HepG2 (cell line): ENCODE data around the gene KIAA1755. TPM values are rescaled to one million over a fixed set of nuclear protein-coding genes. Genes with fewer than 3 reads are reported as not detected.

ENCODE experiments used
- ATAC-seq: fragments of 200-7000 bp; cut with Tn5 transposase; 3 replicates; pipeline ENCODE4 v1.9.1; 2020; ENCODE audit warnings: mild to moderate bottlenecking, moderate library complexity
- BruUV-seq: library from RNA; stranded (reverse); fragments of 400-500 nt; replicated peaks from 2 replicates; lab custom pipeline; 2021; lab: Mats Ljungman, UMichigan
- CTCF ChIA-PET: fragments of 300-600 bp; formaldehyde crosslinking; extraction: SDS; loops from one replicate; lab custom pipeline; 2021; ENCODE audit warnings: low total read pairs, inconsistent platforms, low intra/inter-chr PET ratio; lab: Yijun Ruan, JAX
- POLR2A ChIA-PET: fragments of 350-600 bp; sonication (Branson Sonifier 250); formaldehyde crosslinking; loops from one replicate; lab custom pipeline; 2020; ENCODE audit warnings: antibody characterized with exemption, inconsistent platforms; lab: Yijun Ruan, JAX
- DNase-seq: peaks from one replicate; pipeline ENCODE4 v3.0.0-alpha.2; 2015; ENCODE audit warnings: low spot score
- FAIRE-seq: peaks from 3 replicates; lab custom pipeline; 2011; peaks lifted over from hg19 to GRCh38; lab: Jason Lieb, UNC
- H2AFZ ChIP-seq: one replicate; pipeline ENCODE4 v1.6.1; 2011; ENCODE audit warnings: low read length, inconsistent platforms
- H3K27ac ChIP-seq: fragments of 300-600 bp; 3 replicates; pipeline ENCODE4 v1.8.0; 2011; ENCODE audit warnings: mixed run types, mild to moderate bottlenecking, mixed read lengths, low read length, inconsistent platforms; ENCODE audit not compliant: insufficient read depth; ENCODE audit errors: extremely low read length
- H3K27me3 ChIP-seq, 2 experiments: fragments of 200-600 bp in 1 of 2; 2 replicates in 1 of 2; 3 replicates in 1 of 2; pipeline versions ENCODE4 v1.6.0 to v1.8.0; 2011; ENCODE audit warnings: low read length in 2 of 2, mild to moderate bottlenecking in 2 of 2, moderate library complexity in 2 of 2, inconsistent platforms in 1 of 2; ENCODE audit not compliant: insufficient read depth in 2 of 2, control insufficient read depth in 1 of 2
- H3K36me3 ChIP-seq, 2 experiments: fragments of 200-600 bp in 1 of 2; replicated peaks in 1 of 2; 2 replicates in 1 of 2; 3 replicates in 1 of 2; pipeline versions ENCODE4 v1.5.1 to v1.8.0; 2011; ENCODE audit warnings: low read length in 2 of 2, inconsistent platforms in 1 of 2; ENCODE audit not compliant: insufficient read depth in 2 of 2, control insufficient read depth in 1 of 2
- H3K4me1 ChIP-seq: 2 replicates; pipeline ENCODE4 v1.5.1; 2012; ENCODE audit warnings: low read length, inconsistent platforms; ENCODE audit not compliant: insufficient read depth
- H3K4me2 ChIP-seq: 2 replicates; pipeline ENCODE4 v1.6.0; 2011; ENCODE audit warnings: low read depth, low read length, inconsistent platforms
- H3K4me3 ChIP-seq, 3 experiments: fragments of 200-600 bp in 1 of 3; sonication (generic), shearing (Covaris generic) in 1 of 3; replicated peaks in 1 of 3; 2 replicates each; pipeline ENCODE4 v1.5.1; 2011 to 2016; ENCODE audit warnings: low read length in 3 of 3, inconsistent platforms in 2 of 3, low read depth in 2 of 3, mild to moderate bottlenecking in 2 of 3, control low read depth in 1 of 3, mixed read lengths in 1 of 3; ENCODE audit not compliant: insufficient read depth in 1 of 3
- H3K79me2 ChIP-seq: one replicate; pipeline ENCODE4 v1.6.1; 2011; ENCODE audit warnings: low read length, inconsistent platforms; ENCODE audit not compliant: insufficient read depth
- H3K9ac ChIP-seq: 2 replicates; pipeline ENCODE4 v1.6.0; 2011; ENCODE audit warnings: mild to moderate bottlenecking, low read depth, low read length, inconsistent platforms; ENCODE audit not compliant: insufficient read depth
- H3K9me3 ChIP-seq: 2 replicates; pipeline ENCODE4 v1.5.1; 2012; ENCODE audit warnings: mild to moderate bottlenecking, low read length
- H4K20me1 ChIP-seq: 2 replicates; pipeline ENCODE4 v1.6.0; 2011; ENCODE audit warnings: inconsistent platforms, mild to moderate bottlenecking, low read length, moderate library complexity; ENCODE audit not compliant: insufficient read depth
- ADNP ChIP-seq: sonication (generic); formaldehyde crosslinking; IDR thresholded peaks from 2 replicates; pipeline ENCODE4 v1.4.0; 2020; ENCODE audit warnings: missing genetic modification reagents
- EED ChIP-seq: sonication (generic); formaldehyde crosslinking; IDR thresholded peaks from 2 replicates; pipeline ENCODE4 v1.5.0; 2020; ENCODE audit warnings: mild to moderate bottlenecking, missing genetic modification reagents
- EHMT2 ChIP-seq: fragments of 200-600 bp; sonication (generic); IDR thresholded peaks from 2 replicates; pipeline ENCODE4 v1.7.0; 2017; ENCODE audit warnings: antibody characterized with exemption, low read depth, low read length, borderline replicate concordance
- GFI1 ChIP-seq: sonication (generic); formaldehyde crosslinking; IDR thresholded peaks from 2 replicates; pipeline ENCODE4 v1.5.0; 2020; ENCODE audit warnings: missing genetic modification reagents, mild to moderate bottlenecking, borderline replicate concordance
- HNRNPH1 ChIP-seq: fragments of 200-400 bp; formaldehyde crosslinking; optimal IDR thresholded peaks from 2 replicates; pipeline ENCODE3; 2017; ENCODE audit warnings: mild to moderate bottlenecking, low read depth, low read length
- MIER2 ChIP-seq: IDR thresholded peaks from 2 replicates; pipeline ENCODE4 v1.6.1; 2016; ENCODE audit warnings: missing biosample characterization, missing genetic modification reagents
- PCBP1 ChIP-seq: fragments of 200-400 bp; formaldehyde crosslinking; IDR thresholded peaks from 2 replicates; pipeline ENCODE4 v1.6.1; 2017; ENCODE audit warnings: mild to moderate bottlenecking, low read depth, low read length, borderline replicate concordance
- RCOR2 ChIP-seq: IDR thresholded peaks from 2 replicates; pipeline ENCODE4 v1.6.1; 2016; ENCODE audit warnings: missing biosample characterization, missing genetic modification reagents
- REPIN1 ChIP-seq: sonication (generic); formaldehyde crosslinking; IDR thresholded peaks from 2 replicates; pipeline ENCODE4 v1.8.0; 2022; ENCODE audit warnings: missing genetic modification reagents, low read depth, mild to moderate bottlenecking, borderline replicate concordance
- SP5 ChIP-seq: IDR thresholded peaks from 2 replicates; pipeline ENCODE4 v1.6.1; 2016; ENCODE audit warnings: low read depth, borderline replicate concordance
- ZBTB20 ChIP-seq: sonication (generic); formaldehyde crosslinking; IDR thresholded peaks from 2 replicates; pipeline ENCODE4 v1.8.1; 2023; ENCODE audit warnings: missing genetic modification reagents, low read depth, mild to moderate bottlenecking, borderline replicate concordance
- ZNF12 ChIP-seq: sonication (generic); formaldehyde crosslinking; IDR thresholded peaks from 2 replicates; pipeline ENCODE4 v1.5.0; 2020; ENCODE audit warnings: missing genetic modification reagents
- ZNF143 ChIP-seq: sonication (generic); formaldehyde crosslinking; IDR thresholded peaks from 2 replicates; pipeline ENCODE4 v1.4.0; 2020; ENCODE audit warnings: missing genetic modification reagents
- ZNF235 ChIP-seq: sonication (generic); formaldehyde crosslinking; IDR thresholded peaks from 2 replicates; pipeline ENCODE4 v1.8.1; 2023; ENCODE audit warnings: mild to moderate bottlenecking, missing genetic modification reagents, borderline replicate concordance
- ZNF33A ChIP-seq: sonication (generic); formaldehyde crosslinking; IDR thresholded peaks from 2 replicates; pipeline ENCODE4 v1.5.1; 2020; ENCODE audit warnings: missing genetic modification reagents, mild to moderate bottlenecking, moderate library complexity, borderline replicate concordance
- ZNF34 ChIP-seq: sonication (generic); formaldehyde crosslinking; IDR thresholded peaks from 2 replicates; pipeline ENCODE4 v1.4.0; 2020; ENCODE audit warnings: mild to moderate bottlenecking, missing genetic modification reagents, borderline replicate concordance
- ZNF354B ChIP-seq: sonication (generic); formaldehyde crosslinking; IDR thresholded peaks from 2 replicates; pipeline ENCODE4 v1.8.0; 2022; ENCODE audit warnings: mild to moderate bottlenecking, missing genetic modification reagents
- ZNF616 ChIP-seq: sonication (generic); formaldehyde crosslinking; IDR thresholded peaks from 2 replicates; pipeline ENCODE4 v1.5.0; 2020; ENCODE audit warnings: low read depth, mild to moderate bottlenecking, missing genetic modification reagents
- ZNF781 ChIP-seq: sonication (generic); formaldehyde crosslinking; IDR thresholded peaks from 2 replicates; pipeline ENCODE4 v1.5.1; 2020; ENCODE audit warnings: borderline replicate concordance, mild to moderate bottlenecking, missing genetic modification reagents; ENCODE audit errors: not compliant biosample characterization
- WGBS: methylation state at CpG from one replicate; pipeline ENCODE4 v1.1.6; 2017; ENCODE audit warnings: low lambda C conversion rate; 5-methylcytosine and 5-hydroxymethylcytosine counted together
- in situ Hi-C: cut with HindIII; loops from 2 replicates; pipeline ENCODE4 v1.10.0; 2017; ENCODE audit warnings: low pct_unique_long_range_greater_than_20kb; ENCODE audit not compliant: extremely low pct_ligation_motif_present
- intact Hi-C: fragments of 100-400 bp; cut with micrococcal nuclease; formaldehyde crosslinking; loops from one replicate; pipeline ENCODE4 v1.10.0; 2022; ENCODE audit not compliant: unreplicated experiment
- polyA plus RNA-seq, 8 experiments: library from polyadenylated mRNA; depleted of rRNA in 3 of 8; stranded (reverse) in 7 of 8; unstranded in 1 of 8; fragments of >200 nt; fragmentation: Illumina TruSeq in 4 of 8; extraction: Trizol in 4 of 8; gene quantifications; 2 replicates each; pipeline versions ENCODE4 v1.2.1 to v1.2.3, GENCODE V29; 2011 to 2016; ENCODE audit warnings: low read depth in 4 of 8, missing spikeins in 1 of 8, mixed read lengths in 1 of 8; ENCODE audit not compliant: insufficient read depth in 1 of 8
- total RNA-seq, 5 experiments: library from RNA; depleted of rRNA; stranded (reverse); fragments of >200 nt; fragmentation: Illumina TruSeq; extraction: Trizol; gene quantifications; 2 replicates each; pipeline ENCODE4 v1.2.3, GENCODE V29; 2016; ENCODE audit warnings: low read depth in 1 of 5
- TF ChIP-seq, protein P1 (sequence below): sonication (generic); formaldehyde crosslinking; IDR thresholded peaks from 2 replicates; pipeline ENCODE4 v1.4.0; 2020; ENCODE audit warnings: missing genetic modification reagents, borderline replicate concordance
- TF ChIP-seq, protein P2 (sequence below): sonication (generic); formaldehyde crosslinking; IDR thresholded peaks from 2 replicates; pipeline ENCODE4 v1.8.0; 2022; ENCODE audit warnings: mild to moderate bottlenecking, missing genetic modification reagents, moderate library complexity

Gene KIAA1755
- total and polyA plus RNA-seq, 2 of the 13 experiments (the other 11 are each of a cell fraction or from before 2014, with no cell fraction given), result 0.04 TPM; not detected in 1

DNA sequence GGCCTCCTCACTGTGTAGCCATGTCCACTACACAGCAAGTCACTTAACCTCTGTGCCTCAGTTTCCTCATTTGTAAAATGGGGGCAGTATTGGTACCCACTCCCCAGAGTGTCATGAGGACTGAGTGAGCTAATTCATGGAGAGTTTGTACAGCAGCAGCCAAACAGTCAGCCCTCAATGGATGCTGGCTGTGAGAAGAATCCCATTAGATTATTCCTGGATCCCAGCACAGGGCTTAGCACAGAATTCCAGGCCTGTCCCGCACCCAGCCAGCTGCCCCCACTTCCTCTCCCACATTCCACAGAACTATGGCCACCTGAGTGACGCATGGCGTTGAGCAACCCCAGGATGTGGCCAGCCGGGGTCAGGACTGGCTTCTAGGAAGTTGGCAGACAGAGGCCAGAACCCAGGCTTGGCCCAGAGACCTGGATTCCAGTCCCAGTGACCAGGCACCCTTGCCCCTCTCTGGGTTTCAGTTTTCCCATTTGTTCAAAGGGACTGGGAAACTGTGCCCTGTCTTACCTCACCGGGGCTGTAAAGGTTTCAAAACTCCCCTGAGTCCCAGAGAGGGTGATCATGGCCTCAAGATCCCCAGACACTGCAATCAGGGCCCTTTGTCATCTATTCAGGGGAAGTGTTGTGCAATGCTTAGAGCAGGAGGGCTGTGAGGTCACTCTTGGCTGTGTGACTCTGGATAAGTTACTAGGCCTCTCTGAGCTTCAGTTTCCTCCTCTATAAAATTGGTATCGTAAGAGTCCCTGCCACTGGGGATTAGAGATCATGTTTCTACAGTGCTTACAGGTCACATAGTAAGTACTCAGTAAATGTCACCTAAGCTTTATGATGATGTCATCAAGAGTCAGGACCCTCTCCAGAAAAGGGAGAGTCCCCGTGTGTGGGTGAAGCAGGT, 92.4 kb downstream of the KIAA1755 start:
- peak overlapping the region; percentile 85 for H3K4me2 ChIP-seq
- ATAC-seq (peak; percentile 36), DNase-seq (peak; percentile 92), FAIRE-seq (no peak)
- ChIA-PET CTCF (interaction anchor here (1.0 to 4.4 kb wide), 2 partner anchors 55 to 94 kb away, joined by 3 to 54 read pairs; no protein-coding TSS in a partner anchor), POLR2A (interaction anchor here (1.5 to 5.0 kb wide), 3 partner anchors 25 to 95 kb away, joined by 6 to 33 read pairs (median 15); no protein-coding TSS in a partner anchor)
- peaks cover 98% of the 10 kb centered on the region for H3K4me1 ChIP-seq
- no peaks in the 10 kb centered on the region for H3K79me2 ChIP-seq
- no peaks in the 10 kb centered on the region for H3K27me3 ChIP-seq
- no peak overlapping the region for H3K9ac ChIP-seq
- H4K20me1 ChIP-seq, result no peaks in the 10 kb centered on the region
- BruUV-seq, result no TSS peak
- no peaks in the 10 kb centered on the region for H3K9me3 ChIP-seq
- H3K36me3 ChIP-seq, result no peaks in the 10 kb centered on the region
- H3K27ac ChIP-seq, result no peak overlapping the region
- no peak overlapping the region for H2AFZ ChIP-seq
- 0% methylated on average over 7 of the region's 7 CpGs for WGBS
- in situ Hi-C loops, result loop anchor here (5.0 kb wide), 1 partner anchor 111 kb away; no protein-coding TSS in a partner anchor
- intact Hi-C loops, result no loop called here
- peak overlapping the region in 1 of 3 experiments; percentile 15; a peak in 2 of 6 replicates for H3K4me3 ChIP-seq
- TF ChIP-seq, protein P1, sequence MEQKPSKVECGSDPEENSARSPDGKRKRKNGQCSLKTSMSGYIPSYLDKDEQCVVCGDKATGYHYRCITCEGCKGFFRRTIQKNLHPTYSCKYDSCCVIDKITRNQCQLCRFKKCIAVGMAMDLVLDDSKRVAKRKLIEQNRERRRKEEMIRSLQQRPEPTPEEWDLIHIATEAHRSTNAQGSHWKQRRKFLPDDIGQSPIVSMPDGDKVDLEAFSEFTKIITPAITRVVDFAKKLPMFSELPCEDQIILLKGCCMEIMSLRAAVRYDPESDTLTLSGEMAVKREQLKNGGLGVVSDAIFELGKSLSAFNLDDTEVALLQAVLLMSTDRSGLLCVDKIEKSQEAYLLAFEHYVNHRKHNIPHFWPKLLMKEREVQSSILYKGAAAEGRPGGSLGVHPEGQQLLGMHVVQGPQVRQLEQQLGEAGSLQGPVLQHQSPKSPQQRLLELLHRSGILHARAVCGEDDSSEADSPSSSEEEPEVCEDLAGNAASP, result peak; percentile 88; the same call in 1 of the 2 replicates
- TF ChIP-seq ZNF33A (CRISPR knock-in tag), result no peak
- no peak for TF ChIP-seq PCBP1
- no peak for TF ChIP-seq REPIN1 (CRISPR knock-in tag)
- no peak for TF ChIP-seq ZNF354B (CRISPR knock-in tag)
- TF ChIP-seq ZNF235 (CRISPR knock-in tag), result 0 out of 2 replicates have a peak, but pooled peaks have one; percentile 42
- peak; percentile 75 for TF ChIP-seq ZNF781
- TF ChIP-seq, protein P2, sequence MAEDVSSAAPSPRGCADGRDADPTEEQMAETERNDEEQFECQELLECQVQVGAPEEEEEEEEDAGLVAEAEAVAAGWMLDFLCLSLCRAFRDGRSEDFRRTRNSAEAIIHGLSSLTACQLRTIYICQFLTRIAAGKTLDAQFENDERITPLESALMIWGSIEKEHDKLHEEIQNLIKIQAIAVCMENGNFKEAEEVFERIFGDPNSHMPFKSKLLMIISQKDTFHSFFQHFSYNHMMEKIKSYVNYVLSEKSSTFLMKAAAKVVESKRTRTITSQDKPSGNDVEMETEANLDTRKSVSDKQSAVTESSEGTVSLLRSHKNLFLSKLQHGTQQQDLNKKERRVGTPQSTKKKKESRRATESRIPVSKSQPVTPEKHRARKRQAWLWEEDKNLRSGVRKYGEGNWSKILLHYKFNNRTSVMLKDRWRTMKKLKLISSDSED (CRISPR knock-in tag), result no peak
- TF ChIP-seq MIER2 (CRISPR knock-in tag), result no peak
- TF ChIP-seq EED, result no peak
- TF ChIP-seq ZBTB20 (CRISPR knock-in tag), result no peak
- no peak for TF ChIP-seq HNRNPH1
- no peak; the same call in 1 of the 2 replicates for TF ChIP-seq ZNF12 (CRISPR knock-in tag)
- TF ChIP-seq ZNF143 (CRISPR knock-in tag), result no peak; the same call in 1 of the 2 replicates
- TF ChIP-seq RCOR2 (CRISPR knock-in tag), result 0 out of 2 replicates have a peak, but pooled peaks have one; percentile 25
- TF ChIP-seq EHMT2, result no peak
- TF ChIP-seq ZNF34 (CRISPR knock-in tag), result no peak
- TF ChIP-seq SP5 (CRISPR knock-in tag), result no peak; the same call in 1 of the 2 replicates
- no peak for TF ChIP-seq GFI1 (CRISPR knock-in tag)
- TF ChIP-seq ZNF616 (CRISPR knock-in tag), result peak; percentile 29; the same call in 1 of the 2 replicates
- TF ChIP-seq ADNP (CRISPR knock-in tag), result no peak
